ENCODE measurements around the gene CHCHD3. TPM values are rescaled to one million over a fixed set of nuclear protein-coding genes. Genes with fewer than 3 reads are reported as not detected.

Gene CHCHD3
- total and polyA plus RNA-seq, 2 of the 4 experiments (the other 2 are of a cell fraction) = 56.9 to 141 TPM

GRCh38 chr7:133114519-133114918 is 32.6 kb upstream of the CHCHD3 start:
- Histone ChIP-seq H3K4ac (ENCODE audit: low read depth, low read length) (no peak overlapping the region), H3K36me3 (ENCODE audit: control insufficient read depth, insufficient read depth, low read length) (no peaks in the 10 kb centered on the region), H3K23ac (ENCODE audit: low read depth, low read length) (no peak overlapping the region), H2BK120ac (ENCODE audit: low read depth, low read length) (no peak overlapping the region), H3K79me1 (ENCODE audit: low read depth in 1 of 2, low read length in 2 of 2) (no peaks in the 10 kb centered on the region), H3K9me3 (ENCODE audit: control insufficient read depth, insufficient read depth, low read length) (no peaks in the 10 kb centered on the region), H3K18ac (ENCODE audit: low read depth, low read length) (no peak overlapping the region), H3K9ac (ENCODE audit: low read depth, low read length) (no peak overlapping the region), H4K5ac (ENCODE audit: low read depth, low read length) (no peak overlapping the region), H2BK15ac (ENCODE audit: low read depth, low read length) (no peak overlapping the region), H2AK9ac (replicated peaks; ENCODE audit: low read depth, low read length, poor library complexity) (no peak overlapping the region), H3K14ac (replicated peaks; ENCODE audit: low read depth, low read length) (no peak overlapping the region), H2AFZ (replicated peaks; ENCODE audit: low read length, poor library complexity) (no peak overlapping the region), H2AK5ac (ENCODE audit: low read depth, low read length) (no peak overlapping the region), H3K9me1 (ENCODE audit: insufficient read depth, low read length) (no peaks in the 10 kb centered on the region), H3K27ac (ENCODE audit: insufficient read depth, low read length) (no peak overlapping the region), H3K4me2 (ENCODE audit: low read depth, low read length) (no peak overlapping the region), H2BK20ac (ENCODE audit: low read depth, low read length) (no peak overlapping the region), H3K4me1 (ENCODE audit: control insufficient read depth, insufficient read depth, low read length) (no peaks in the 10 kb centered on the region), H3K56ac (ENCODE audit: extremely low read depth, insufficient read depth, low read length) (no peak overlapping the region), H3K4me3 (ENCODE audit: insufficient read depth, low read depth, low read length) (no peak overlapping the region), H4K8ac (ENCODE audit: low read depth in 2 of 2, low read length in 2 of 2) (no peak overlapping the region), H3K27me3 (ENCODE audit: control insufficient read depth, insufficient read depth, low read length) (peaks cover 12% of the 10 kb centered on the region), H4K20me1 (ENCODE audit: insufficient read depth, low read length) (no peaks in the 10 kb centered on the region), H4K91ac (ENCODE audit: insufficient read depth, low read depth, low read length) (no peak overlapping the region), H2BK5ac (ENCODE audit: low read depth, low read length, poor library complexity, severe bottlenecking) (no peak overlapping the region)
- CTCF ChIA-PET = no interaction called here
- TF ChIP-seq NFE2L2 (IDR thresholded peaks at IDR 0.05; ENCODE audit: low read depth, low read length) = no peak
- TF ChIP-seq RAD21 (IDR thresholded peaks at IDR 0.05; ENCODE audit: low read length) = no peak
- TF ChIP-seq POLR2A (IDR thresholded peaks at IDR 0.05; ENCODE audit: low read depth, low read length) = no peak
- no peak for TF ChIP-seq ELK1 (IDR thresholded peaks at IDR 0.05; ENCODE audit: borderline replicate concordance, low read depth, low read length)
- TF ChIP-seq MAFK (IDR thresholded peaks at IDR 0.05; ENCODE audit: low read depth, low read length) = no peak
- no peak for TF ChIP-seq CTCF (conservative IDR thresholded peaks at IDR 0.05; ENCODE audit: low read depth, low read length)
- TF ChIP-seq CHD1 (IDR thresholded peaks at IDR 0.05; ENCODE audit: low read depth, low read length) = no peak
- TF ChIP-seq BHLHE40 (IDR thresholded peaks at IDR 0.05; ENCODE audit: low read depth, low read length) = no peak
- no peak for TF ChIP-seq RCOR1 (IDR thresholded peaks at IDR 0.05; ENCODE audit: insufficient replicate concordance, low read length)
- TF ChIP-seq MXI1 (IDR thresholded peaks at IDR 0.05; ENCODE audit: borderline replicate concordance, low read depth, low read length) = no peak
- TF ChIP-seq RFX5 (IDR thresholded peaks at IDR 0.05; ENCODE audit: low read depth, low read length) = no peak
- intact Hi-C loops (cut with micrococcal nuclease) (no loop called here), in situ Hi-C loops (cut with MboI; ENCODE audit: low sequenced_read_pairs) (no loop called here), dilution Hi-C loops (cut with HindIII; ENCODE audit: low sequenced_read_pairs, unreplicated experiment) (no loop called here)
- BruUV-seq (replicated peaks) = no TSS peak
- POLR2A ChIA-PET (ENCODE audit: unreplicated experiment) = no interaction called here
- ATAC-seq (ENCODE audit: low read depth) (no peak), DNase-seq (no peak)
- no CpG with 5 or more reads among the region's 1 CpG for WGBS, 2 experiments (ENCODE audit: extremely low coverage in 2 of 2, insufficient read length in 1 of 2)
